K562 (cell line): ENCODE measurements around the gene ABI3BP.

Experiments used
- CTCF ChIP-seq, 3 experiments: IDR thresholded peaks in 2 of 3; conservative IDR thresholded peaks in 1 of 3; 2 replicates each; pipeline ENCODE4 v1.5.1; 2011 to 2012; ENCODE audit warnings: low read length in 3 of 3, mild to moderate bottlenecking in 3 of 3, control low read depth in 2 of 3, improper control_type of control experiment in 1 of 3, inconsistent platforms in 1 of 3, low read depth in 1 of 3, mixed read lengths in 1 of 3, moderate library complexity in 1 of 3; ENCODE audit not compliant: insufficient read depth in 2 of 3
- JUNB ChIP-seq: fragments of 450-650 bp; formaldehyde crosslinking; conservative IDR thresholded peaks from 2 replicates; pipeline ENCODE4 v1.4.0; 2020; ENCODE audit warnings: mild to moderate bottlenecking
- STAG1 ChIP-seq: sonication (generic); formaldehyde crosslinking; IDR thresholded peaks from 2 replicates; pipeline ENCODE4 v1.5.0; 2020; ENCODE audit warnings: missing genetic modification reagents, borderline replicate concordance

GRCh38 chr3:100783619-100784018, 209.6 kb downstream of the ABI3BP start:
- no peak for TF ChIP-seq STAG1 (CRISPR knock-in tag)
- no peak for TF ChIP-seq JUNB (CRISPR knock-in tag)
- TF ChIP-seq CTCF (IDR thresholded peaks at IDR 0.05 in 2 of 3, conservative IDR thresholded peaks at IDR 0.05 in 1 of 3; ENCODE audit: insufficient read depth in 2 of 3, low read depth in 1 of 3, low read length in 3 of 3) = no peak
